ENCODE results near the gene ELAVL3.

GRCh38 chr19:11506967-11507366 is 26.1 kb upstream of the ELAVL3 start:
- TF ChIP-seq MXI1 (conservative IDR thresholded peaks at IDR 0.05; ENCODE audit: poor library complexity, severe bottlenecking): no peak
- TF ChIP-seq, protein P1, sequence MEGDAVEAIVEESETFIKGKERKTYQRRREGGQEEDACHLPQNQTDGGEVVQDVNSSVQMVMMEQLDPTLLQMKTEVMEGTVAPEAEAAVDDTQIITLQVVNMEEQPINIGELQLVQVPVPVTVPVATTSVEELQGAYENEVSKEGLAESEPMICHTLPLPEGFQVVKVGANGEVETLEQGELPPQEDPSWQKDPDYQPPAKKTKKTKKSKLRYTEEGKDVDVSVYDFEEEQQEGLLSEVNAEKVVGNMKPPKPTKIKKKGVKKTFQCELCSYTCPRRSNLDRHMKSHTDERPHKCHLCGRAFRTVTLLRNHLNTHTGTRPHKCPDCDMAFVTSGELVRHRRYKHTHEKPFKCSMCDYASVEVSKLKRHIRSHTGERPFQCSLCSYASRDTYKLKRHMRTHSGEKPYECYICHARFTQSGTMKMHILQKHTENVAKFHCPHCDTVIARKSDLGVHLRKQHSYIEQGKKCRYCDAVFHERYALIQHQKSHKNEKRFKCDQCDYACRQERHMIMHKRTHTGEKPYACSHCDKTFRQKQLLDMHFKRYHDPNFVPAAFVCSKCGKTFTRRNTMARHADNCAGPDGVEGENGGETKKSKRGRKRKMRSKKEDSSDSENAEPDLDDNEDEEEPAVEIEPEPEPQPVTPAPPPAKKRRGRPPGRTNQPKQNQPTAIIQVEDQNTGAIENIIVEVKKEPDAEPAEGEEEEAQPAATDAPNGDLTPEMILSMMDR (IDR thresholded peaks at IDR 0.05; ENCODE audit: poor library complexity, severe bottlenecking): no peak
- TF ChIP-seq EZH2 (IDR thresholded peaks at IDR 0.05; ENCODE audit: borderline replicate concordance, insufficient read depth, low read length, poor library complexity, severe bottlenecking): no peak
- TF ChIP-seq POLR2AphosphoS5 (IDR thresholded peaks at IDR 0.05): no peak
- no peak for TF ChIP-seq TAF1 (IDR thresholded peaks at IDR 0.05; ENCODE audit: low read depth)
- no peak for TF ChIP-seq SMC3 (conservative IDR thresholded peaks at IDR 0.05; ENCODE audit: poor library complexity)
- TF ChIP-seq EP300 (conservative IDR thresholded peaks at IDR 0.05; ENCODE audit: poor library complexity, severe bottlenecking): no peak
